Measurements from ENCODE around the gene ZNF384.

GRCh38 chr12:6667559-6668210, 21.5 kb downstream of the ZNF384 start:
- TF ChIP-seq CTCF (conservative IDR thresholded peaks at IDR 0.05; ENCODE audit: low read length) (peak; percentile 77), EZH2phosphoT487 (IDR thresholded peaks at IDR 0.05; ENCODE audit: borderline replicate concordance, low read depth, low read length) (no peak)

Measured in OCI-LY7 (cell line).